ENCODE results near the gene RCHY1.
A peak's percentile ranks its signal among the peaks of the same experiment; 100 is the strongest.
"Not testable (repeated sequence)": the region's sequence is repeated elsewhere in the genome, so short reads cannot be mapped to it uniquely, and the experiment has no call there.

RCHY1 gene

GRCh38 chr4:75530556-75531322 lies 16.5 kb upstream of the RCHY1 start:
- DNase-seq (ENCODE audit: low read depth), result no peak
- H3K4me3 ChIP-seq (ENCODE audit: low read length), result no peak overlapping the region
- TF ChIP-seq CTCF (conservative IDR thresholded peaks at IDR 0.05; ENCODE audit: low read length), result no peak

DNA sequence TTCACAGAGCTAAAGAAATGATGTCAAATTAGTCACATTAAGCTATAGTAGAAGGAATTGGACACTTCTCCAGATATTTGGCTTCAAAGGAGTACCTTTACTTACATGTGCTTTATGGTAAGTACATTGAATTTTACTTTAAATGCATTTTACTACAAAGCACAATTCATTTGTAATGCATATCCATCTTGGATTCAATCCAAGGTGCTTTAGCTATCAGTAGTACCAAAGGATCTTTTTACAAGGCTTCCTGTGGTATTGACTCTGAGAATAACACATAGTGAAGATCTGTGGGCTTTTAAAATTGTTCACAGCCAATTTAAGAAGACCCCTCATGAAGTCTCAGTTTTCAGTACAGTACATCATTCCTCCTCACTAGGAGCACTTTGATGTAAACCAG lies 13.3 kb upstream of the RCHY1 start:
- no peak for TF ChIP-seq CTCF (conservative IDR thresholded peaks at IDR 0.05; ENCODE audit: low read length)
- no peak for DNase-seq (ENCODE audit: low read depth)
- H3K4me3 ChIP-seq (ENCODE audit: low read length), result no peak overlapping the region

DNA sequence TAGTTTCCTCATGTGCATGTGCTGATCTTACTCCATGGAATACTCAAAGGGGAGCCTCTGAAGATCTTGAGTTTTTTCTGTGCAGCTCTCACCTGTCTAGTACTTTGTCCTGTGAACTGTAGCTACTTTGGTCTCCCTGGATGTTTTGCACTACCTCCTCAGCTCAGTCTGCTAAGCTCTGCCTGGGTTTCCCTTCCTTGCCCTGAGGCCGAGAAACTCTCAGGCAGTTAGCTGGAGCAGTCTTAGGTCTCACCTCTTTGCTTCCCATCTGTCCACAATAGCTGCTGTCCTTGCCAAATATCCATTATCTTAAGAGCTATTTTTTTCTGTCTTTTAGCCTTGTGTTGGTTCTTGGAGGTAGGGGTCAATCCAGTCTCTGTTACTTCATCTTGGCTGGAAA lies 11.7 kb upstream of the RCHY1 start:
- no peak overlapping the region for H3K4me3 ChIP-seq (ENCODE audit: low read length)
- DNase-seq (ENCODE audit: low read depth), result no peak
- TF ChIP-seq CTCF (conservative IDR thresholded peaks at IDR 0.05; ENCODE audit: low read length), result no peak

GRCh38 chr4:75525086-75525485 lies 10.9 kb upstream of the RCHY1 start:
- no peak overlapping the region for H3K4me3 ChIP-seq (ENCODE audit: low read length)
- DNase-seq (ENCODE audit: low read depth), result no peak
- no peak for TF ChIP-seq CTCF (conservative IDR thresholded peaks at IDR 0.05; ENCODE audit: low read length)

DNA sequence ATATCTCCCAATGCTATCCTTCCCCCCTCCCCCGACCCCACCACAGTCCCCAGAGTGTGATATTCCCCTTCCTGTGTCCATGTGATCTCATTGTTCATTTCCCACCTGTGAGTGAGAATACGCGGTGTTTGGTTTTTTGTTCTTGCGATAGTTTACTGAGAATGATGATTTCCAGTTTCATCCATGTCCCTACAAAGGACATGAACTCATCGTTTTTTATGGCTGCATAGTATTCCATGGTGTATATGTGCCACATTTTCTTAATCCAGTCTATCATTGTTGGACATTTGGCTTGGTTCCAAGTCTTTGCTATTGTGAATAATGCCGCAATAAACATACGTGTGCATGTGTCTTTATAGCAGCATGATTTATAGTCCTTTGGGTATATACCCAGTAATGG lies 5.2 kb upstream of the RCHY1 start:
- DNase-seq (ENCODE audit: low read depth); H3K4me3 ChIP-seq (ENCODE audit: low read length): not testable (repeated sequence)

DNA sequence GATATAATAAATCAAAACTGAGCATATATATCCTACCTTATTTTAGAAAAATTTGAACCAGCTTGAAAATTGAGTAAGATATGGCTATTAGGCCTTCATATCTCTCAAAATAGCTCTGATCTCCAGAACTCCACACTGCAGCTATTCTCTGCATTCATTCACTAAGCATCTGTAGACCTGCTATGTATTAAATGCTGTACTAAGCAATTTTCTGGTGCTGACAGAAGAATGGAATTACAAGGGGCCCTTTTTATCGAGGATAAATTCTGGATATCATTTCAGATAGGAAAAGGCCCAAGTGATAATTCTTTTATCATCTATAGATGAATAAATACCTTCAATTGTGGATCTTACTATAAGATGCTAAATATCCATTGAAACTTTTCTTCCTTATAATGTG lies 1.9 kb upstream of the RCHY1 start:
- no peak for TF ChIP-seq CTCF (conservative IDR thresholded peaks at IDR 0.05; ENCODE audit: low read length)
- DNase-seq (ENCODE audit: low read depth), result no peak
- H3K4me3 ChIP-seq (ENCODE audit: low read length), result no peak overlapping the region

GRCh38 chr4:75514949-75515612 lies 878 bp upstream of the RCHY1 start:
- peak overlapping the region; percentile 95 for H3K4me3 ChIP-seq (ENCODE audit: low read length)
- no peak for TF ChIP-seq CTCF (conservative IDR thresholded peaks at IDR 0.05; ENCODE audit: low read length)
- no peak for DNase-seq (ENCODE audit: low read depth)
